HepG2 (cell line): Measurements from ENCODE around the gene CDC23. TPM values are rescaled to one million over a fixed set of nuclear protein-coding genes. Genes with fewer than 3 reads are reported as not detected.
A peak's percentile ranks its signal among the peaks of the same experiment; 100 is the strongest.

ENCODE experiments used
- ATAC-seq: fragments of 200-7000 bp; cut with Tn5 transposase; 3 replicates; pipeline ENCODE4 v1.9.1; 2020; ENCODE audit warnings: mild to moderate bottlenecking, moderate library complexity
- BruUV-seq: library from RNA; stranded (reverse); fragments of 400-500 nt; replicated peaks from 2 replicates; lab custom pipeline; 2021; lab: Mats Ljungman, UMichigan
- CTCF ChIA-PET: fragments of 300-600 bp; formaldehyde crosslinking; extraction: SDS; loops from one replicate; lab custom pipeline; 2021; ENCODE audit warnings: low total read pairs, inconsistent platforms, low intra/inter-chr PET ratio; lab: Yijun Ruan, JAX
- POLR2A ChIA-PET: fragments of 350-600 bp; sonication (Branson Sonifier 250); formaldehyde crosslinking; loops from one replicate; lab custom pipeline; 2020; ENCODE audit warnings: antibody characterized with exemption, inconsistent platforms; lab: Yijun Ruan, JAX
- DNase-seq: peaks from one replicate; pipeline ENCODE4 v3.0.0-alpha.2; 2015; ENCODE audit warnings: low spot score
- FAIRE-seq: peaks from 3 replicates; lab custom pipeline; 2011; peaks lifted over from hg19 to GRCh38; lab: Jason Lieb, UNC
- H2AFZ ChIP-seq: one replicate; pipeline ENCODE4 v1.6.1; 2011; ENCODE audit warnings: low read length, inconsistent platforms
- H3K27ac ChIP-seq: fragments of 300-600 bp; 3 replicates; pipeline ENCODE4 v1.8.0; 2011; ENCODE audit warnings: mixed run types, mild to moderate bottlenecking, mixed read lengths, low read length, inconsistent platforms; ENCODE audit not compliant: insufficient read depth; ENCODE audit errors: extremely low read length
- H3K27me3 ChIP-seq, 2 experiments: fragments of 200-600 bp in 1 of 2; 2 replicates in 1 of 2; 3 replicates in 1 of 2; pipeline versions ENCODE4 v1.6.0 to v1.8.0; 2011; ENCODE audit warnings: low read length in 2 of 2, mild to moderate bottlenecking in 2 of 2, moderate library complexity in 2 of 2, inconsistent platforms in 1 of 2; ENCODE audit not compliant: insufficient read depth in 2 of 2, control insufficient read depth in 1 of 2
- H3K36me3 ChIP-seq, 2 experiments: fragments of 200-600 bp in 1 of 2; replicated peaks in 1 of 2; 2 replicates in 1 of 2; 3 replicates in 1 of 2; pipeline versions ENCODE4 v1.5.1 to v1.8.0; 2011; ENCODE audit warnings: low read length in 2 of 2, inconsistent platforms in 1 of 2; ENCODE audit not compliant: insufficient read depth in 2 of 2, control insufficient read depth in 1 of 2
- H3K4me1 ChIP-seq: 2 replicates; pipeline ENCODE4 v1.5.1; 2012; ENCODE audit warnings: low read length, inconsistent platforms; ENCODE audit not compliant: insufficient read depth
- H3K4me2 ChIP-seq: 2 replicates; pipeline ENCODE4 v1.6.0; 2011; ENCODE audit warnings: low read depth, low read length, inconsistent platforms
- H3K4me3 ChIP-seq, 3 experiments: fragments of 200-600 bp in 1 of 3; sonication (generic), shearing (Covaris generic) in 1 of 3; replicated peaks in 1 of 3; 2 replicates each; pipeline ENCODE4 v1.5.1; 2011 to 2016; ENCODE audit warnings: low read length in 3 of 3, inconsistent platforms in 2 of 3, low read depth in 2 of 3, mild to moderate bottlenecking in 2 of 3, control low read depth in 1 of 3, mixed read lengths in 1 of 3; ENCODE audit not compliant: insufficient read depth in 1 of 3
- H3K79me2 ChIP-seq: one replicate; pipeline ENCODE4 v1.6.1; 2011; ENCODE audit warnings: low read length, inconsistent platforms; ENCODE audit not compliant: insufficient read depth
- H3K9ac ChIP-seq: 2 replicates; pipeline ENCODE4 v1.6.0; 2011; ENCODE audit warnings: mild to moderate bottlenecking, low read depth, low read length, inconsistent platforms; ENCODE audit not compliant: insufficient read depth
- H3K9me3 ChIP-seq: 2 replicates; pipeline ENCODE4 v1.5.1; 2012; ENCODE audit warnings: mild to moderate bottlenecking, low read length
- H4K20me1 ChIP-seq: 2 replicates; pipeline ENCODE4 v1.6.0; 2011; ENCODE audit warnings: inconsistent platforms, mild to moderate bottlenecking, low read length, moderate library complexity; ENCODE audit not compliant: insufficient read depth
- ATM ChIP-seq: fragments of 450-650 bp; IDR thresholded peaks from 2 replicates; pipeline ENCODE4 v1.7.1; 2017; ENCODE audit warnings: mild to moderate bottlenecking, borderline replicate concordance
- BHLHE40 ChIP-seq: IDR thresholded peaks from 2 replicates; pipeline ENCODE4 v1.6.1; 2011; ENCODE audit warnings: low read length, improper control_type of control experiment
- FOSL2 ChIP-seq: sonication (generic); formaldehyde crosslinking; IDR thresholded peaks from 2 replicates; pipeline ENCODE4 v1.4.0; 2020; ENCODE audit warnings: missing genetic modification reagents
- MTF2 ChIP-seq: sonication (generic); formaldehyde crosslinking; IDR thresholded peaks from 2 replicates; pipeline ENCODE4 v1.5.0; 2020; ENCODE audit warnings: missing genetic modification reagents, borderline replicate concordance
- PRDM15 ChIP-seq: sonication (generic); formaldehyde crosslinking; IDR thresholded peaks from 2 replicates; pipeline ENCODE4 v1.4.0; 2020; ENCODE audit warnings: missing genetic modification reagents
- PTBP1 ChIP-seq: fragments of 200-400 bp; formaldehyde crosslinking; IDR thresholded peaks from 2 replicates; pipeline ENCODE4 v1.6.1; 2018; ENCODE audit warnings: low read length, low read depth; ENCODE audit not compliant: poor library complexity, severe bottlenecking
- SKI ChIP-seq: fragments of 450-650 bp; IDR thresholded peaks from one replicate; pipeline ENCODE4 v1.6.1; 2018; ENCODE audit warnings: mild to moderate bottlenecking; ENCODE audit not compliant: partially characterized antibody
- SMYD3 ChIP-seq: sonication (generic); formaldehyde crosslinking; IDR thresholded peaks from 2 replicates; pipeline ENCODE4 v1.8.1; 2023; ENCODE audit warnings: mild to moderate bottlenecking, missing genetic modification reagents
- SP2 ChIP-seq: sonication (generic); formaldehyde crosslinking; IDR thresholded peaks from 2 replicates; pipeline ENCODE4 v1.5.1; 2020; ENCODE audit warnings: mild to moderate bottlenecking, missing genetic modification reagents
- SRSF9 ChIP-seq: fragments of 200-400 bp; formaldehyde crosslinking; IDR thresholded peaks from 2 replicates; pipeline ENCODE4 v1.6.1; 2018; ENCODE audit warnings: borderline replicate concordance, mild to moderate bottlenecking, low read depth, low read length; ENCODE audit not compliant: insufficient read depth, poor library complexity, severe bottlenecking
- ZNF24 ChIP-seq: fragments of 450-650 bp; IDR thresholded peaks from 2 replicates; pipeline ENCODE4 v1.6.1; 2017; ENCODE audit warnings: antibody characterized with exemption, mild to moderate bottlenecking
- ZNF446 ChIP-seq: sonication (generic); formaldehyde crosslinking; IDR thresholded peaks from 2 replicates; pipeline ENCODE4 v1.5.0; 2020; ENCODE audit warnings: mild to moderate bottlenecking, missing genetic modification reagents
- ZNF496 ChIP-seq: sonication (generic); formaldehyde crosslinking; IDR thresholded peaks from 2 replicates; pipeline ENCODE4 v1.8.1; 2023; ENCODE audit warnings: mild to moderate bottlenecking, moderate library complexity, missing genetic modification reagents; ENCODE audit not compliant: insufficient replicate concordance
- ZNF615 ChIP-seq: sonication (generic); formaldehyde crosslinking; IDR thresholded peaks from 2 replicates; pipeline ENCODE4 v1.5.0; 2020; ENCODE audit warnings: mild to moderate bottlenecking, missing genetic modification reagents, borderline replicate concordance
- ZNF777 ChIP-seq: sonication (generic); formaldehyde crosslinking; IDR thresholded peaks from 2 replicates; pipeline ENCODE4 v1.4.0; 2020; ENCODE audit warnings: missing genetic modification reagents
- ZSCAN31 ChIP-seq: sonication (generic); formaldehyde crosslinking; IDR thresholded peaks from 2 replicates; pipeline ENCODE4 v1.5.0; 2020; ENCODE audit warnings: low read depth, mild to moderate bottlenecking, missing genetic modification reagents
- WGBS: methylation state at CpG from one replicate; pipeline ENCODE4 v1.1.6; 2017; ENCODE audit warnings: low lambda C conversion rate; 5-methylcytosine and 5-hydroxymethylcytosine counted together
- in situ Hi-C: cut with HindIII; loops from 2 replicates; pipeline ENCODE4 v1.10.0; 2017; ENCODE audit warnings: low pct_unique_long_range_greater_than_20kb; ENCODE audit not compliant: extremely low pct_ligation_motif_present
- intact Hi-C: fragments of 100-400 bp; cut with micrococcal nuclease; formaldehyde crosslinking; loops from one replicate; pipeline ENCODE4 v1.10.0; 2022; ENCODE audit not compliant: unreplicated experiment
- polyA plus RNA-seq, 8 experiments: library from polyadenylated mRNA; depleted of rRNA in 3 of 8; stranded (reverse) in 7 of 8; unstranded in 1 of 8; fragments of >200 nt; fragmentation: Illumina TruSeq in 4 of 8; extraction: Trizol in 4 of 8; gene quantifications; 2 replicates each; pipeline versions ENCODE4 v1.2.1 to v1.2.3, GENCODE V29; 2011 to 2016; ENCODE audit warnings: low read depth in 4 of 8, missing spikeins in 1 of 8, mixed read lengths in 1 of 8; ENCODE audit not compliant: insufficient read depth in 1 of 8
- total RNA-seq, 5 experiments: library from RNA; depleted of rRNA; stranded (reverse); fragments of >200 nt; fragmentation: Illumina TruSeq; extraction: Trizol; gene quantifications; 2 replicates each; pipeline ENCODE4 v1.2.3, GENCODE V29; 2016; ENCODE audit warnings: low read depth in 1 of 5

The CDC23 gene
- total and polyA plus RNA-seq, 2 of the 13 experiments (the other 11 are each of a cell fraction or from before 2014, with no cell fraction given): 38.3 to 47.7 TPM

- H3K9me3 ChIP-seq: peaks cover 17% of the 10 kb centered on the region; the same call in 1 of the 2 replicates
- no peaks in the 10 kb centered on the region for H3K27me3 ChIP-seq
- H2AFZ ChIP-seq: no peak overlapping the region
- DNase-seq (no peak), FAIRE-seq (no peak), ATAC-seq (no peak)
- H3K9ac ChIP-seq: no peak overlapping the region
- no TSS peak for BruUV-seq
- H3K79me2 ChIP-seq: no peaks in the 10 kb centered on the region
- intact Hi-C loops: no loop called here
- H3K4me2 ChIP-seq: no peak overlapping the region
- ChIA-PET CTCF (no interaction called here), POLR2A (no interaction called here)
- no peaks in the 10 kb centered on the region for H4K20me1 ChIP-seq
- H3K27ac ChIP-seq: no peak overlapping the region
- H3K4me1 ChIP-seq: peaks cover 17% of the 10 kb centered on the region
- WGBS: 47% methylated on average over 6 of the region's 6 CpGs
- no peak overlapping the region for H3K4me3 ChIP-seq
- H3K36me3 ChIP-seq: no peaks in the 10 kb centered on the region
- in situ Hi-C loops: no loop called here
- TF ChIP-seq MTF2 (no peak), SMYD3 (no peak), ZSCAN31 (CRISPR knock-in tag) (no peak), BHLHE40 (peak; percentile 50)
These were observed 16.3 kb upstream of the CDC23 start for GRCh38 chr5:138229387-138229786.

GRCh38 chr5:138226910-138227309 lies 13.8 kb upstream of the CDC23 start:
- ChIA-PET POLR2A (no interaction called here), CTCF (no interaction called here)
- Histone ChIP-seq H3K4me2 (no peak overlapping the region), H3K4me1 (peaks cover 36% of the 10 kb centered on the region), H2AFZ (no peak overlapping the region), H3K9ac (no peak overlapping the region), H3K4me3 (no peak overlapping the region), H3K79me2 (no peaks in the 10 kb centered on the region), H3K36me3 (no peaks in the 10 kb centered on the region), H3K9me3 (peaks cover 17% of the 10 kb centered on the region; the same call in 1 of the 2 replicates), H3K27ac (no peak overlapping the region), H3K27me3 (no peaks in the 10 kb centered on the region), H4K20me1 (no peaks in the 10 kb centered on the region)
- ATAC-seq (no peak), FAIRE-seq (no peak), DNase-seq (no peak)
- intact Hi-C loops: no loop called here
- in situ Hi-C loops: no loop called here
- BruUV-seq: no TSS peak
- no peak for TF ChIP-seq SP2 (CRISPR knock-in tag)
- TF ChIP-seq PTBP1: no peak
- TF ChIP-seq SKI: no peak
- no peak for TF ChIP-seq ZNF446 (CRISPR knock-in tag)
- no peak for TF ChIP-seq FOSL2 (CRISPR knock-in tag)
- TF ChIP-seq ZNF496 (CRISPR knock-in tag): no peak
- no peak for TF ChIP-seq ATM
- TF ChIP-seq ZNF777 (CRISPR knock-in tag): no peak
- no peak for TF ChIP-seq ZNF24
- no peak for TF ChIP-seq PRDM15
- TF ChIP-seq SRSF9: no peak
- TF ChIP-seq ZNF615: no peak
